HG02798 (cell line): Measurements from ENCODE around the gene APOBEC3C.
A peak's percentile ranks its signal among the peaks of the same experiment; 100 is the strongest.
"Not testable (repeated sequence)": the region's sequence is repeated elsewhere in the genome, so short reads cannot be mapped to it uniquely, and the experiment has no call there.

Experiments
- ATAC-seq: cut with Tn5 transposase; IDR thresholded peaks from one replicate; pipeline ENCODE4 v1.9.1; 2021; ENCODE audit warnings: mild to moderate bottlenecking; ENCODE audit not compliant: unreplicated experiment, poor library complexity

Gene APOBEC3C

DNA sequence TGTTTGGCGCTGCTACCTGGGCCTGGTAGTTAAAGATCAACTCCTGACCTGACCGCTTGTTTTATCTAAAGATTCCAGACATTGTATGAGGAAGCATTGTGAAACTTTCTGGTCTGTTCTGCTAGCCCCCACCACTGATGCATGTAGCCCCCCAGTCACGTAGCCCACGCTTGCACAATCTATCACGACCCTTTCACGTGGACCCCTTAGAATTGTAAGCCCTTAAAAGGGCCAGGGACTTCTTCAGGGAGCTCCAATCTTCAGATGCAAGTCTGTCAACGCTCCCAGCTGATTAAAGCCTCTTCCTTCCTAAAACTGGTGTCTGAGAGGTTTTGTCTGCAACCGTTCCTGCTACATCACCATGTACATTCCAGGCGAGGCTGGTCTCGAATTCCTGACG, 41.6 kb downstream of the APOBEC3C start:
- ATAC-seq: no peak

DNA sequence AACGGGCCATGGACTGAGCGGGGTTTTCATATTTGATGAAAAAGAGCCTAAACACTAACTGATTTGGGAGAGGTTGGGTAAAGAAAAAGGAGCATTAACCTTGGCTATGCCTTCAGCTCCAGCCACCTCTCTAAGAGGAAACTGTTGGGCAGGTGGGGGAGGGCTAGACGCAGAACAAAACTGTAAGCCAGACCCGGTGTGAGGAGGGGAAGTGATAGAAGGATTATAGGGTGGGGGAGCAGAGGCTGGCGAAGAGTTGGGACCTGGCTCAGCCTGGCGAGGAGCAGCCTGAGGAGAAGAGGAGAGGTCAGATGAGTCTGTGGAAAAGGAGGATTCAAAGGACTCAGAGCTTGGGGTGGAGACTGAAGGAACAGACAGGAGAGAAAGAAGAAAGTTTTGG, 47.2 kb downstream of the APOBEC3C start:
- ATAC-seq: not testable (repeated sequence)

DNA sequence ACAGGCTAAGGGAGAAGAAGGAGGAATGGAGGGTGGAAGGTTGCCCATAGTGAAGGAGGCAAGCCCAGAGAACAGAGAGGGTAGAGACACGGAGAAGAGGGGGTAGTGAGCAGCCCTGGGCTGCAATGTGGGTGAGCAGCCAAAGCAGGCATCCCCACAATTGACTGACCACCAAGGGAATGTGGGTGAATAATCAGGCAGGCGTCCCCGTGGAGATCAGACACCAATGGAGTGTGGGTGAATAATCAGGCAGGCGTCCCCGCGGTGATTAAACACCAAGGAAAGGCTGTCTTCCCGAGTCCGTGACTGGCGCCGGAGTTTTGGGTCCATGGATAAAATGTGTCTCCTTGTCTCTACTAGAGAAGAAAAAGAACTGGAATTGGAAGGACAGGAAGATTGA, 47.9 kb downstream of the APOBEC3C start:
- not testable (repeated sequence) for ATAC-seq

DNA sequence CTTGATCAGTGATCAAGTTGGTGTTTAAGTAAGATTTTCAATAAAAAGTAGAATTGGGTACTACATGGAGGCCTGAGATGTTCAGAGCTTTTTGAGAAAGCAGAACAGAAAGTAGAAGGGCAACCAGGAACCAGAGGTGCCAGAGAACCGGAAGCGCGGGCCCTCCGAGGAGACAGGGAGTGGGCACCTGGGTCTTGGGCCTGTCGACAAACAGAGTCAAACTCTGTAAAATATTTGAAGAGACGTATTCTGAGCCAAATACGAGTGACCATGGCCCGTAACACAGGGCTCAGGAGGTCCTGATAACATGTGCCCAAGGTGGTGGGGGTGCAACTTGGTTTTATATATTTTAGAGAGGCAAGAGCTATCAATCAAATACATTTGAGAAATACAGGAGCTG, 49.8 kb downstream of the APOBEC3C start:
- ATAC-seq: not testable (repeated sequence)

DNA sequence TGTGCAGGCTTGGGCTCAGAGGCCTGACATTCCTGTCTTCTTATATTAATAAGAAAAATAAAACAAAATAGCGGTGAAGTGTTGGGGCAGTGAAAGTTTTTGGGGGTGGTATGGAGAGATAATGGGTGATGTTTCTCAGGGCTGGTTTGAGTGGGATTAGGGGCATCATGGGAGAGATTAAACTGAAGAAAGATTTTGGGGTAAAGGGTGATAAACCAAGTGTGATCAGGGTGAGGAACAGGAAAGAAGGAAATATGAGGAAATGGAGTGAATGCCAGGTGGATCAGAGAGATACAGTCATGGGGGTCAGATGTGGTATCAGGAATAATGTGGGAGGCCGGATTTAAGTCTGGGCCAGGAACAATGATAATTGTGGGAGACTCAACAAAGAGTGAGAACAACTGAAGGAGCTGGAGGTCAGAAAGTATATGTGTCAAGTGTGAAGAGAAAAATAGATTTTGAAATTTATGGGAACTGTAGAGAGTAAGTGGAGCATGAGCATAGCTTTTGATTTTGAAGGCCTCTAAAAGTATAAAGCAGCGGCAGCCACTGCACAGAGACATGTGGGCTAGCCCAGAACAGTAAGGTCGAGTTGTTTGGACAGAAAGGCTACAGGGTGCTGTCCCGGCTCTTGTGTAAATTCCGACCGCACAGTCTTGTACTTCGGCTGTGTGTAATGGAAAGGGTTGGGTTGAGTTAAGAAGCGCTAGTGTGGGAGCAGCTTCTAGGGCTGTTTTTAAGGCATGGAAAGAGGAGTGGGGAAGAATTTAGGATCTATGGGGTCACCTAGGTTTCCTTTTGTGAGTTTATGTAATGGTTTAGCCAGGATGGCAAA, 52.6 kb downstream of the APOBEC3C start:
- ATAC-seq: peak; percentile 64

DNA sequence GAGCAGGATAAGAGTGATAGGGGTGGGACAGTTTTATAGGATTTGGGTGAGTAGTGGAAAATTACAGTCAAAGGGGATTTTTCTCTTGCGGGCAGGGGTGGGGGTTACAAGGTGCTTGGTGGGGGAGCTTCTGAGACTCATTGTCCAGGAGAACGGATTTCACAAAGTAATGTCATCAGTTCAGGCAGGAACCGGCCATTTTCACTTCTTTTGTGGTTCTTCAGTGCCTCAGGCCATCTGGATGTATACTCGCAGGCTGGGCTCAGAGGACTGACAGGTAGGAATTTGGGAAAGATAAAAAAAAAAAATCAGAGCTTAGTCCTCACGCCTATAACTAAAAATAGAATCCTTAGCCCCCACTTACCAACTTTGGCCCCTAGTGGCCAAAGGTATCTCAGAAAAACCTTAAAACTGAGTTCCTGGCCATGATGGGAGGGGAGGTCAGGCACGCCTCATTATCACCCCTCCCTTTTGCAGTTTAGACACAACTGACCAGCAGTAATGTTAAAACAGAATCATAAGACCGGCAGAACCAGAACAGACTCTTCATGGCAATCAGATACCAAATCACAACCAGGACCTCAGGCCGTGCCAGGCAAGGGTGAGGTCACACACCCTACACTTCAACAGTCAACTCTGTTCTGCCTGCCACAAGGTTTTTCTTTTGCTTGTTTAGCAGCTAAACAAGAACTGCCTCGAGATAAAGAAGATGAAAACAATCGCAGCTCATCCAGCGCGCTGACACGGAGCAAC, 54.2 kb downstream of the APOBEC3C start:
- ATAC-seq: no peak
